Cardiac muscle cell (in vitro differentiated cells and primary cell): ENCODE data around the gene IPMK. TPM values are rescaled to one million over a fixed set of nuclear protein-coding genes. Genes with fewer than 3 reads are reported as not detected.
A peak's percentile ranks its signal among the peaks of the same experiment; 100 is the strongest.

Source experiments
- DNase-seq, 2 donors: peaks; one replicate each; pipeline versions ENCODE4 v3.0.0 to v3.0.0-alpha.2; 2010 to 2017; ENCODE audit warnings: low read depth in 1 of 2, low spot score in 1 of 2
- H3K27ac ChIP-seq: fragments of 200-600 bp; sonication (generic); 2 replicates; pipeline ENCODE4 v1.5.1; 2016
- H3K27me3 ChIP-seq: fragments of 200-600 bp; sonication (generic); 2 replicates; pipeline ENCODE4 v1.6.0; 2016; ENCODE audit warnings: control low read depth
- H3K36me3 ChIP-seq: fragments of 200-600 bp; sonication (generic); 2 replicates; pipeline ENCODE4 v1.5.1; 2016; ENCODE audit warnings: control low read depth
- H3K4me1 ChIP-seq: fragments of 200-600 bp; sonication (generic); 2 replicates; pipeline ENCODE4 v1.8.1; 2017; ENCODE audit warnings: low read depth, mild to moderate bottlenecking, mixed run types
- H3K4me3 ChIP-seq: fragments of 200-600 bp; sonication (generic); 2 replicates; pipeline ENCODE4 v1.5.1; 2016; ENCODE audit warnings: mild to moderate bottlenecking
- H3K9me3 ChIP-seq: fragments of 200-600 bp; sonication (generic); 2 replicates; pipeline ENCODE4 v1.5.1; 2017; ENCODE audit warnings: low read depth, mild to moderate bottlenecking, control low read depth
- CTCF ChIP-seq: IDR thresholded peaks from 2 replicates; pipeline ENCODE4 v1.5.1; 2012; ENCODE audit warnings: low read depth, mild to moderate bottlenecking, low read length
- polyA plus RNA-seq: library from polyadenylated mRNA; unstranded; fragments of >200 nt; fragmentation: Nextera tagmentation; extraction: Ambion mirVana; gene quantifications from 2 replicates; pipeline ENCODE4 v1.2.1, GENCODE V29; 2016
- total RNA-seq: library from RNA; depleted of rRNA; stranded (reverse); fragments of >200 nt; gene quantifications from 2 replicates; pipeline ENCODE4 v1.2.3, GENCODE V29; 2016

Gene IPMK
- total RNA-seq (3.9 and 4.9 TPM in 2 replicates), polyA plus RNA-seq (2.3 and 4.4 TPM in 2 replicates)

GRCh38 chr10:58267713-58268453 is at the start of gene IPMK:
Gene IPMK, minus strand, starts transcription at chr10:58267894. Its CDS starts 283 bp downstream, at chr10:58267611.
- TF ChIP-seq CTCF: no peak
- no peaks in the 10 kb centered on the region for H3K36me3 ChIP-seq
- peak; percentile 95 for DNase-seq
- H3K4me1 ChIP-seq: peaks cover 15% of the 10 kb centered on the region
- no peaks in the 10 kb centered on the region for H3K27me3 ChIP-seq
- H3K27ac ChIP-seq: peak within 1 kb of the TSS; percentile 93
- no peaks in the 10 kb centered on the region for H3K9me3 ChIP-seq
- peak within 1 kb of the TSS; percentile 89 for H3K4me3 ChIP-seq

DNA sequence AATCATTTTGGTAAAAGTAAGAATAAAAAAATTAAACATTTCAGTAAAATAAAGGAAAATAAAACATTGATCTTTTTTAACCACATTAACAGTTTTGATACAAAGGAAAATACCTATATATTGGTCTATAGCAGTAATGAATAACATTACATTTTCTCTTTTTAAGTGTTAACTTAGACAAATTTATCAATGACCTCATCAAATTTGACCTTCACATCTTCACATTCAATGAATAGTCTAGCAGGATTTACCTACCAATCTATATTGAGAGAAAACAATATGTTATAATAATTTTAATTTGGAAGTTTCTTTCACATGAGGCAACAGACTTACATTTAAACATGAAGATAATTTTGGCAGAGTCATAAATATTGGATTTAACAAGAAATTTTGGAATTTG is 49.2 kb upstream of the IPMK start:
- no peaks in the 10 kb centered on the region for H3K36me3 ChIP-seq
- H3K4me1 ChIP-seq: no peaks in the 10 kb centered on the region
- no peak overlapping the region for H3K27ac ChIP-seq
- H3K4me3 ChIP-seq: no peak overlapping the region
- no peak for TF ChIP-seq CTCF
- DNase-seq: no peak
- H3K27me3 ChIP-seq: no peaks in the 10 kb centered on the region
- no peaks in the 10 kb centered on the region for H3K9me3 ChIP-seq

DNA sequence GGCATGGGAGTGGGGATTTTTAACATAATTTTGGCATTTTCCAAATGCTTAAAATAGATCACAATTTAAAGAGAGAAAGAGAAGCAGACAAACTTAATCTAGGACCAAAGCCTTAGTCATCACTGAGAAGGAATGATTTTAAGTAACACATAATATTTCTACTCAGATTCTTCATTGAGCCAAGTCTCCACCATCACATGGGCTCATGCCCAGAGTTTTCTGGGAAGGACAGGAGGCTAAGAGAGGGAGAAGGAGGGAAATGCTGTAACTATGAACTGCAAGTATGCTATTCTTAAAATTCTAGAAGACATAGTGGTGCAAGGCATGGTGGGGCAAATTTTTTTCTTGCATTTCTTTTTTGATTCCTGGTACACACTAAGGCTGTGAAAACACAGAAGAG is 43.3 kb upstream of the IPMK start:
- Histone ChIP-seq H3K4me3 (no peak overlapping the region), H3K36me3 (no peaks in the 10 kb centered on the region), H3K9me3 (no peaks in the 10 kb centered on the region), H3K27ac (no peak overlapping the region), H3K4me1 (no peaks in the 10 kb centered on the region), H3K27me3 (no peaks in the 10 kb centered on the region)
- peak in 1 of 2 donors; percentile 14 for DNase-seq
- no peak for TF ChIP-seq CTCF

- Histone ChIP-seq H3K36me3 (no peaks in the 10 kb centered on the region), H3K4me3 (no peak overlapping the region), H3K9me3 (no peaks in the 10 kb centered on the region), H3K27me3 (no peaks in the 10 kb centered on the region), H3K27ac (no peak overlapping the region), H3K4me1 (no peaks in the 10 kb centered on the region)
- no peak for DNase-seq
- no peak for TF ChIP-seq CTCF
Observed at GRCh38 chr10:58307676-58308075, 40.0 kb upstream of the IPMK start.

GRCh38 chr10:58305821-58306220 is 38.1 kb upstream of the IPMK start:
- Histone ChIP-seq H3K27ac (no peak overlapping the region), H3K4me3 (no peak overlapping the region), H3K4me1 (no peaks in the 10 kb centered on the region), H3K36me3 (no peaks in the 10 kb centered on the region), H3K9me3 (no peaks in the 10 kb centered on the region), H3K27me3 (no peaks in the 10 kb centered on the region)
- TF ChIP-seq CTCF: no peak
- no peak for DNase-seq
